PFSK-1 (cell line): ENCODE data around the gene ALX4.

Experiments
- FOXP2 ChIP-seq: optimal IDR thresholded peaks from 2 replicates; pipeline ENCODE3; 2011; ENCODE audit warnings: borderline replicate concordance, control low read depth, inconsistent platforms; ENCODE audit not compliant: insufficient read depth; ENCODE audit errors: extremely low read length, extremely low read depth
- POLR2AphosphoS5 ChIP-seq: IDR thresholded peaks from 2 replicates; pipeline ENCODE4 v1.6.1; 2012; ENCODE audit warnings: low read depth, mild to moderate bottlenecking, control low read depth, low read length, moderate library complexity
- REST ChIP-seq, 2 experiments: IDR thresholded peaks; 2 replicates each; pipeline versions ENCODE4 v1.6.1 to v1.8.0; 2011 to 2012; ENCODE audit warnings: low read depth in 2 of 2, low read length in 2 of 2, control low read depth in 1 of 2, inconsistent platforms in 1 of 2, mild to moderate bottlenecking in 1 of 2, moderate library complexity in 1 of 2; ENCODE audit not compliant: insufficient read depth in 1 of 2
- SIN3A ChIP-seq: IDR thresholded peaks from 2 replicates; pipeline ENCODE4 v1.6.1; 2012; ENCODE audit warnings: mild to moderate bottlenecking, low read length, moderate library complexity, borderline replicate concordance; ENCODE audit not compliant: insufficient read depth
- TAF1 ChIP-seq: IDR thresholded peaks from 2 replicates; pipeline ENCODE4 v1.6.1; 2012; ENCODE audit warnings: low read length, control low read depth, borderline replicate concordance; ENCODE audit not compliant: insufficient read depth

GRCh38 chr11:44339530-44339883, 29.6 kb upstream of the ALX4 start:
- TF ChIP-seq POLR2AphosphoS5 (no peak), TAF1 (no peak), REST (IDR thresholded peaks at IDR 0.05; ENCODE audit: insufficient read depth in 1 of 2, low read depth in 2 of 2, low read length in 2 of 2) (no peak), SIN3A (no peak), FOXP2 (no peak)
